DMS114 treated with DMSO at 0.1 percent for 48 hours (cell line): Measurements from ENCODE around the gene ZNF611.
"Not testable (repeated sequence)": the region's sequence is repeated elsewhere in the genome, so short reads cannot be mapped to it uniquely, and the experiment has no call there.

Experiments used
- DNase-seq: peaks from one replicate; lab custom pipeline; 2025; ENCODE audit not compliant: unreplicated experiment; lab: John Stamatoyannopoulos, UW

Gene ZNF611

GRCh38 chr19:52685811-52686210 is 49.0 kb downstream of the ZNF611 start:
- DNase-seq, result no peak

- DNase-seq, result not testable (repeated sequence)
Observed at GRCh38 chr19:52681216-52681615, 53.6 kb downstream of the ZNF611 start.

GRCh38 chr19:52679598-52679997 is 55.2 kb downstream of the ZNF611 start:
- DNase-seq, result no peak

- DNase-seq, result not testable (repeated sequence)
Observed at GRCh38 chr19:52675239-52675638, 59.6 kb downstream of the ZNF611 start.

- DNase-seq, result no peak
Observed at GRCh38 chr19:52673014-52673413, 61.8 kb downstream of the ZNF611 start.

- no peak for DNase-seq
Observed at GRCh38 chr19:52670046-52670445, 64.8 kb downstream of the ZNF611 start.

GRCh38 chr19:52669586-52669985 is 65.3 kb downstream of the ZNF611 start:
- DNase-seq, result no peak

GRCh38 chr19:52667972-52668371 is 66.9 kb downstream of the ZNF611 start:
- DNase-seq, result no peak

- DNase-seq, result no peak
Observed at GRCh38 chr19:52666506-52666905, 68.3 kb downstream of the ZNF611 start.

GRCh38 chr19:52665529-52665928 is 69.3 kb downstream of the ZNF611 start:
- no peak for DNase-seq

GRCh38 chr19:52665027-52665426 is 69.8 kb downstream of the ZNF611 start:
- no peak for DNase-seq

GRCh38 chr19:52664461-52664860 is 70.4 kb downstream of the ZNF611 start:
- DNase-seq, result no peak

GRCh38 chr19:52662631-52663030 is 72.2 kb downstream of the ZNF611 start:
- DNase-seq, result no peak

- no peak for DNase-seq
Observed at GRCh38 chr19:52660981-52661380, 73.9 kb downstream of the ZNF611 start.

GRCh38 chr19:52659013-52659412 is 75.8 kb downstream of the ZNF611 start:
- no peak for DNase-seq

- DNase-seq, result no peak
Observed at GRCh38 chr19:52658595-52658994, 76.2 kb downstream of the ZNF611 start.

GRCh38 chr19:52653161-52653560 is 81.7 kb downstream of the ZNF611 start:
- DNase-seq, result no peak
